Limb (tissue), 2 donors: ENCODE measurements around the gene ECPAS.
"Not testable (repeated sequence)": the region's sequence is repeated elsewhere in the genome, so short reads cannot be mapped to it uniquely, and the experiment has no call there.

Experiments
- DNase-seq, 2 donors: peaks; one replicate each; pipeline ENCODE4 v3.0.0-alpha.2; 2016; ENCODE audit errors: extremely low spot score in 2 of 2

The ECPAS gene

GRCh38 chr9:111483858-111484571 is at the start of gene ECPAS:
Gene ECPAS (minus strand): TSS chr9:111484383. CDS start chr9:111472918, 11,465 bp downstream.
- peak; percentile 70 to 83 for DNase-seq

- DNase-seq: no peak
These were observed 49.1 kb upstream of the ECPAS start for GRCh38 chr9:111533099-111533790.

GRCh38 chr9:111531716-111532115 is 47.5 kb upstream of the ECPAS start:
- no peak for DNase-seq

GRCh38 chr9:111529787-111530186 is 45.6 kb upstream of the ECPAS start:
- no peak for DNase-seq

GRCh38 chr9:111527347-111527746 is 43.2 kb upstream of the ECPAS start:
- DNase-seq: no peak

- DNase-seq: peak; percentile 83 to 91
These were observed 41.1 kb upstream of the ECPAS start, which contains the start of gene ZNF483 for GRCh38 chr9:111525056-111525977. Gene ZNF483 (plus strand): TSS chr9:111525179. CDS start chr9:111527396, 2,217 bp downstream.

GRCh38 chr9:111524731-111525055 is 40.5 kb upstream of the ECPAS start:
- DNase-seq: no peak

- no peak for DNase-seq
These were observed 31.9 kb upstream of the ECPAS start for GRCh38 chr9:111516061-111516465.

GRCh38 chr9:111514967-111515366 is 30.8 kb upstream of the ECPAS start:
- no peak for DNase-seq

- DNase-seq: not testable (repeated sequence)
These were observed 27.4 kb upstream of the ECPAS start for GRCh38 chr9:111511581-111511980.

- no peak for DNase-seq
These were observed 18.3 kb upstream of the ECPAS start for GRCh38 chr9:111502506-111502905.

GRCh38 chr9:111501648-111502047 is 17.5 kb upstream of the ECPAS start:
- peak in 1 of 2 donors; percentile 25 for DNase-seq

- no peak for DNase-seq
These were observed 16.9 kb upstream of the ECPAS start for GRCh38 chr9:111501005-111501562.

- DNase-seq: not testable (repeated sequence)
These were observed 13.0 kb upstream of the ECPAS start for GRCh38 chr9:111497196-111497595.

GRCh38 chr9:111484572-111484894 is 350 bp upstream of the ECPAS start:
- peak in 1 of 2 donors; percentile 16 for DNase-seq

GRCh38 chr9:111483439-111483857 is 735 bp downstream of the ECPAS start:
- DNase-seq: peak; percentile 47 to 87

GRCh38 chr9:111482694-111483438 is 1.3 kb downstream of the ECPAS start:
- DNase-seq: peak; percentile 56 to 85

GRCh38 chr9:111481885-111482636 is 2.1 kb downstream of the ECPAS start:
- DNase-seq: no peak

- DNase-seq: no peak
These were observed 6.5 kb downstream of the ECPAS start for GRCh38 chr9:111477677-111478076.

GRCh38 chr9:111475195-111475594 is 9.0 kb downstream of the ECPAS start:
- no peak for DNase-seq
